GM19351 (cell line): Measurements from ENCODE around the gene CTDNEP1.

Experiments
- ATAC-seq: cut with Tn5 transposase; IDR thresholded peaks from one replicate; pipeline ENCODE4 v1.9.1; 2021; ENCODE audit warnings: mild to moderate bottlenecking, moderate library complexity; ENCODE audit not compliant: unreplicated experiment

CTDNEP1 gene

GRCh38 chr17:7232114-7232513, 19.4 kb downstream of the CTDNEP1 start:
- ATAC-seq: no peak

- ATAC-seq: no peak
These were observed 22.0 kb downstream of the CTDNEP1 start for GRCh38 chr17:7229504-7229903.

GRCh38 chr17:7228920-7229319, 22.6 kb downstream of the CTDNEP1 start:
- ATAC-seq: no peak

GRCh38 chr17:7226721-7227710, 24.5 kb downstream of the CTDNEP1 start:
- ATAC-seq: no peak

GRCh38 chr17:7225711-7226331, 25.7 kb downstream of the CTDNEP1 start:
- no peak for ATAC-seq

- no peak for ATAC-seq
These were observed 26.8 kb downstream of the CTDNEP1 start for GRCh38 chr17:7224661-7225111.

- no peak for ATAC-seq
These were observed 27.4 kb downstream of the CTDNEP1 start for GRCh38 chr17:7224110-7224509.

GRCh38 chr17:7223375-7223774, 28.2 kb downstream of the CTDNEP1 start:
- no peak for ATAC-seq

- ATAC-seq: no peak
These were observed 28.6 kb downstream of the CTDNEP1 start for GRCh38 chr17:7222972-7223292.

GRCh38 chr17:7222093-7222971, 29.2 kb downstream of the CTDNEP1 start:
- no peak for ATAC-seq

- ATAC-seq: no peak
These were observed 30.0 kb downstream of the CTDNEP1 start for GRCh38 chr17:7221278-7222092.

- no peak for ATAC-seq
These were observed 30.8 kb downstream of the CTDNEP1 start for GRCh38 chr17:7220593-7221277.

GRCh38 chr17:7219812-7220592, 31.5 kb downstream of the CTDNEP1 start, which contains the start of the genes ACADVL and DLG4:
ACADVL (plus strand) TSS chr17:7219938; CDS start chr17:7219985, 47 bp downstream.
DLG4 (minus strand) TSS chr17:7219836.
- ATAC-seq: peak; percentile 55

- no peak for ATAC-seq
These were observed 32.2 kb downstream of the CTDNEP1 start for GRCh38 chr17:7219229-7219811.

- no peak for ATAC-seq
These were observed 32.8 kb downstream of the CTDNEP1 start for GRCh38 chr17:7218758-7219157.

GRCh38 chr17:7218166-7218565, 33.4 kb downstream of the CTDNEP1 start:
- no peak for ATAC-seq

- ATAC-seq: no peak
These were observed 34.2 kb downstream of the CTDNEP1 start for GRCh38 chr17:7217113-7217987.
